RWPE1 (cell line): ENCODE data around the gene BAIAP2.

ENCODE experiments used
- CTCF ChIA-PET: fragments of 350-600 bp; sonication (Branson Sonifier 250); formaldehyde crosslinking; extraction: SDS; loops from one replicate; lab custom pipeline; 2021; lab: Yijun Ruan, JAX
- POLR2A ChIA-PET: fragments of 400-600 bp; formaldehyde crosslinking; extraction: SDS; loops from one replicate; lab custom pipeline; 2020; ENCODE audit warnings: antibody characterized with exemption; ENCODE audit not compliant: low non-redundant PET; lab: Yijun Ruan, JAX
- DNase-seq: peaks from one replicate; pipeline ENCODE4 v3.0.0; 2012; ENCODE audit warnings: low spot score
- H3K27ac ChIP-seq: fragments of 450-650 bp; 2 replicates; pipeline ENCODE4 v1.5.1; 2017
- CTCF ChIP-seq: fragments of 450-650 bp; conservative IDR thresholded peaks from 2 replicates; pipeline ENCODE4 v1.5.1; 2017; ENCODE audit warnings: low read depth, mild to moderate bottlenecking

BAIAP2 gene

GRCh38 chr17:81124377-81124776 is 89.4 kb downstream of the BAIAP2 start:
- no peak for DNase-seq
- no peak for TF ChIP-seq CTCF
- POLR2A ChIA-PET, result no interaction called here
- no peak overlapping the region for H3K27ac ChIP-seq
- CTCF ChIA-PET, result interaction anchor here (0.7 kb wide), 1 partner anchor 419 kb away, joined by 3 read pairs; no protein-coding TSS in a partner anchor

GRCh38 chr17:81125573-81126081 is 90.7 kb downstream of the BAIAP2 start:
- no peak for DNase-seq
- ChIA-PET POLR2A (no interaction called here), CTCF (no interaction called here)
- H3K27ac ChIP-seq, result peak overlapping the region; percentile 18; the same call in 1 of the 2 replicates
- TF ChIP-seq CTCF, result no peak

GRCh38 chr17:81126281-81127132 is 91.6 kb downstream of the BAIAP2 start:
- CTCF ChIA-PET, result no interaction called here
- DNase-seq, result no peak
- POLR2A ChIA-PET, result no interaction called here
- TF ChIP-seq CTCF, result no peak
- H3K27ac ChIP-seq, result no peak overlapping the region

GRCh38 chr17:81127133-81127455 is 92.1 kb downstream of the BAIAP2 start:
- ChIA-PET POLR2A (no interaction called here), CTCF (no interaction called here)

GRCh38 chr17:81127526-81128177 is 92.7 kb downstream of the BAIAP2 start:
- no peak overlapping the region for H3K27ac ChIP-seq
- no peak for DNase-seq
- ChIA-PET POLR2A (no interaction called here), CTCF (no interaction called here)
- TF ChIP-seq CTCF, result no peak

More at GRCh38 chr17:81127133-81127455, 92.1 kb downstream of the BAIAP2 start:
- no peak for DNase-seq
- TF ChIP-seq CTCF, result no peak
- no peak overlapping the region for H3K27ac ChIP-seq

GRCh38 chr17:81128338-81128737 is 93.4 kb downstream of the BAIAP2 start:
- no peak for TF ChIP-seq CTCF
- H3K27ac ChIP-seq, result no peak overlapping the region
- DNase-seq, result no peak
- ChIA-PET POLR2A (no interaction called here), CTCF (interaction anchor here (0.5 to 0.7 kb wide), 3 partner anchors 15 to 26 kb away, joined by 3 to 4 read pairs (median 3); no protein-coding TSS in a partner anchor)
